SK-N-SH (cell line): ENCODE measurements around the gene MMP21. TPM values are rescaled to one million over a fixed set of nuclear protein-coding genes. Genes with fewer than 3 reads are reported as not detected.

ENCODE experiments used
- CTCF ChIA-PET: fragments of 300-600, 350-600 bp; formaldehyde crosslinking; extraction: SDS; loops from one replicate; lab custom pipeline; 2021; lab: Yijun Ruan, JAX
- POLR2A ChIA-PET: fragments of 350-600 bp; sonication (Branson Sonifier 250); formaldehyde crosslinking; extraction: SDS; loops from one replicate; lab custom pipeline; 2020; ENCODE audit warnings: antibody characterized with exemption, inconsistent platforms; lab: Yijun Ruan, JAX
- DNase-seq: peaks from one replicate; pipeline ENCODE4 v3.0.0; 2012
- H2AFZ ChIP-seq: fragments of 200-600 bp; sonication (generic); 2 replicates; pipeline ENCODE4 v1.8.1; 2016; ENCODE audit warnings: antibody characterized with exemption, mild to moderate bottlenecking, low read depth
- H3F3A ChIP-seq: fragments of 200-600 bp; sonication (generic); replicated peaks from 2 replicates; pipeline ENCODE3; 2016; ENCODE audit warnings: antibody characterized with exemption, mild to moderate bottlenecking; ENCODE audit not compliant: insufficient read depth
- H3K27ac ChIP-seq, 2 experiments: fragments of 200-500 bp in 1 of 2; fragments of 200-600 bp in 1 of 2; sonication (Bioruptor generic) in 1 of 2; sonication (generic), shearing (Covaris generic) in 1 of 2; 2 replicates each; pipeline versions ENCODE4 v1.5.1 to v1.6.1; 2014 to 2016; ENCODE audit warnings: low read depth in 2 of 2, inconsistent platforms in 1 of 2, low read length in 1 of 2, mild to moderate bottlenecking in 1 of 2, mixed read lengths in 1 of 2
- H3K27me3 ChIP-seq: fragments of 200-600 bp; sonication (generic), shearing (Covaris generic); 2 replicates; pipeline ENCODE4 v1.6.1; 2016; ENCODE audit warnings: mixed run types; ENCODE audit not compliant: insufficient read depth
- H3K36me3 ChIP-seq, 2 experiments: fragments of 200-500 bp in 1 of 2; fragments of 200-600 bp in 1 of 2; sonication (Bioruptor generic) in 1 of 2; sonication (generic) in 1 of 2; replicated peaks in 1 of 2; 2 replicates each; pipeline versions ENCODE3 to v1.5.1; 2014 to 2016; ENCODE audit warnings: low read length in 1 of 2, mild to moderate bottlenecking in 1 of 2; ENCODE audit not compliant: insufficient read depth in 2 of 2, control insufficient read depth in 1 of 2
- H3K4me1 ChIP-seq, 2 experiments: fragments of 200-500 bp in 1 of 2; fragments of 200-600 bp in 1 of 2; sonication (Bioruptor generic) in 1 of 2; sonication (generic), shearing (Covaris generic) in 1 of 2; 2 replicates each; pipeline versions ENCODE4 v1.5.1 to v1.6.1; 2014 to 2016; ENCODE audit warnings: low read depth in 1 of 2, low read length in 1 of 2, mixed run types in 1 of 2; ENCODE audit not compliant: insufficient read depth in 2 of 2, control insufficient read depth in 1 of 2
- H3K4me2 ChIP-seq: fragments of 200-600 bp; sonication (generic), shearing (Covaris generic); 2 replicates; pipeline ENCODE4 v1.6.1; 2017; ENCODE audit warnings: mixed run types
- H3K4me3 ChIP-seq, 2 experiments: fragments of 200-500 bp in 1 of 2; fragments of 200-600 bp in 1 of 2; sonication (Bioruptor generic) in 1 of 2; sonication (generic), shearing (Covaris generic) in 1 of 2; 2 replicates each; pipeline versions ENCODE4 v1.5.1 to v1.8.1; 2014 to 2016; ENCODE audit warnings: low read depth in 2 of 2, inconsistent platforms in 1 of 2, low read length in 1 of 2, mild to moderate bottlenecking in 1 of 2, mixed read lengths in 1 of 2, moderate library complexity in 1 of 2
- H3K79me2 ChIP-seq: fragments of 200-600 bp; sonication (generic); 2 replicates; pipeline ENCODE4 v1.8.1; 2017; ENCODE audit warnings: mild to moderate bottlenecking; ENCODE audit not compliant: insufficient read depth
- H3K9ac ChIP-seq: fragments of 200-600 bp; sonication (generic); 2 replicates; pipeline ENCODE4 v1.6.1; 2017; ENCODE audit warnings: mixed run types
- H3K9me2 ChIP-seq: fragments of 200-600 bp; sonication (generic); 2 replicates; pipeline ENCODE4 v1.6.1; 2017; ENCODE audit warnings: mixed run types
- H3K9me3 ChIP-seq: fragments of 200-600 bp; sonication (generic); 2 replicates; pipeline ENCODE4 v1.6.1; 2017; ENCODE audit warnings: mixed run types, mild to moderate bottlenecking, moderate library complexity
- H4K20me1 ChIP-seq: fragments of 200-600 bp; sonication (generic); 2 replicates; pipeline ENCODE4 v1.6.1; 2017; ENCODE audit warnings: mild to moderate bottlenecking, mixed run types; ENCODE audit not compliant: insufficient read depth
- ELF1 ChIP-seq: IDR thresholded peaks from 2 replicates; pipeline ENCODE4 v1.4.0; 2012
- EZH2phosphoT487 ChIP-seq: fragments of 200-600 bp; sonication (generic); IDR thresholded peaks from 2 replicates; pipeline ENCODE4 v1.6.1; 2017; ENCODE audit warnings: low read depth, mixed run types, mild to moderate bottlenecking, antibody characterized with exemption, moderate library complexity, borderline replicate concordance
- FOXJ3 ChIP-seq: sonication (generic); formaldehyde crosslinking; IDR thresholded peaks from 2 replicates; pipeline ENCODE4 v1.5.1; 2020; ENCODE audit warnings: mild to moderate bottlenecking, missing genetic modification reagents
- FOXM1 ChIP-seq: IDR thresholded peaks from 2 replicates; pipeline ENCODE4 v1.4.0; 2012; ENCODE audit warnings: low read depth, mild to moderate bottlenecking
- GABPA ChIP-seq: IDR thresholded peaks from 2 replicates; pipeline ENCODE4 v1.4.0; 2012; ENCODE audit warnings: low read depth, mild to moderate bottlenecking
- GATA2 ChIP-seq: sonication (generic); formaldehyde crosslinking; IDR thresholded peaks from 2 replicates; pipeline ENCODE4 v1.5.0; 2020; ENCODE audit warnings: mild to moderate bottlenecking, missing genetic modification reagents
- JUND ChIP-seq: IDR thresholded peaks from 2 replicates; pipeline ENCODE4 v1.4.0; 2012
- MXI1 ChIP-seq: IDR thresholded peaks from 2 replicates; pipeline ENCODE4 v1.6.1; 2012; ENCODE audit warnings: mild to moderate bottlenecking, low read depth, low read length, improper control_type of control experiment
- POLR2AphosphoS5 ChIP-seq: IDR thresholded peaks from 2 replicates; pipeline ENCODE4 v1.6.1; 2012; ENCODE audit warnings: low read depth, low read length
- RAD21 ChIP-seq: IDR thresholded peaks from 2 replicates; pipeline ENCODE4 v1.6.1; 2012; ENCODE audit warnings: mild to moderate bottlenecking, low read length
- RXRA ChIP-seq: IDR thresholded peaks from 2 replicates; pipeline ENCODE4 v1.4.0; 2012; ENCODE audit warnings: low read depth, mild to moderate bottlenecking, borderline replicate concordance
- SIN3A ChIP-seq: IDR thresholded peaks from 2 replicates; pipeline ENCODE4 v1.6.1; 2012; ENCODE audit warnings: low read depth, mild to moderate bottlenecking, low read length, moderate library complexity, borderline replicate concordance
- SMC3 ChIP-seq: IDR thresholded peaks from 2 replicates; pipeline ENCODE4 v1.6.1; 2012; ENCODE audit warnings: low read depth, low read length, improper control_type of control experiment
- TAF1 ChIP-seq: IDR thresholded peaks from 2 replicates; pipeline ENCODE4 v1.6.1; 2012; ENCODE audit warnings: low read depth, mild to moderate bottlenecking, low read length, moderate library complexity, borderline replicate concordance
- TEAD4 ChIP-seq: IDR thresholded peaks from 2 replicates; pipeline ENCODE4 v1.4.0; 2012; ENCODE audit warnings: mild to moderate bottlenecking, borderline replicate concordance; ENCODE audit not compliant: insufficient read depth
- WGBS: methylation state at CpG from one replicate; pipeline ENCODE4 v1.1.6; 2017; ENCODE audit warnings: low lambda C conversion rate; 5-methylcytosine and 5-hydroxymethylcytosine counted together
- polyA plus RNA-seq, 3 experiments: library from polyadenylated mRNA; depleted of rRNA; stranded (reverse); fragments of >200 nt; gene quantifications; 2 replicates each; pipeline ENCODE4 v1.2.3, GENCODE V29; 2012
- TF ChIP-seq, protein P1 (sequence below): fragments of 200-600 bp; sonication (generic); IDR thresholded peaks from 2 replicates; pipeline ENCODE4 v1.6.1; 2017; ENCODE audit warnings: antibody characterized with exemption, mild to moderate bottlenecking, moderate library complexity
- TF ChIP-seq, protein P2 (sequence below): fragments of 150-350 bp; IDR thresholded peaks from 2 replicates; pipeline ENCODE4 v1.6.1; 2017; ENCODE audit warnings: antibody characterized with exemption, low read length, low read depth, borderline replicate concordance
- TF ChIP-seq, protein P3 (sequence below): IDR thresholded peaks from 2 replicates; pipeline ENCODE4 v1.4.0; 2012; ENCODE audit warnings: low read depth, borderline replicate concordance
- TF ChIP-seq, protein P4 (sequence below): IDR thresholded peaks from 2 replicates; pipeline ENCODE4; 2012

Gene MMP21
- polyA plus RNA-seq, 1 of the 3 experiments (the other 2 are of a cell fraction): 0.02 TPM

DNA sequence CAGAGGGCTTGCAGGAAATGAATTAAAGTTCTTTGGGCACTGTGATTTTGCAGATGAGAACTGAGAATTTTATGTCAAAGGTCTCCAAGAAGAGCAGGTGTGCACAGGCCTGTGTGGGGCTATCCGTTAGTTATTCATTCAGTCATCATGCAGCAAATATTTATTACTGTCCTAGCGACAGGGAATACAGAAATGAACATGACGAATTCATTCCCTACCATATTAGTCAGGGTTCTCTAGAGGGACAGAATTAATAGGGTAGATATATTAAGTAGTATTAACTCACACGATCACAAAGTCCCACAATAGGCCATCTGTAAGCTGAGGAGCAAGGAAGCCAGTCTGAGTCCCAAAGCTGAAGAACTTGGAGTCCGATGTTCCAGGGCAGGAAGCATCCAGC lies 2.9 kb upstream of the MMP21 start:
- H3K9ac ChIP-seq: no peak overlapping the region
- no peaks in the 10 kb centered on the region for H3K9me3 ChIP-seq
- H3K4me3 ChIP-seq: no peak overlapping the region
- no peak for DNase-seq
- no peaks in the 10 kb centered on the region for H3K36me3 ChIP-seq
- CTCF ChIA-PET: no interaction called here
- no peak overlapping the region for H2AFZ ChIP-seq
- H3F3A ChIP-seq: no peaks in the 10 kb centered on the region
- H4K20me1 ChIP-seq: no peaks in the 10 kb centered on the region
- TF ChIP-seq, protein P1, sequence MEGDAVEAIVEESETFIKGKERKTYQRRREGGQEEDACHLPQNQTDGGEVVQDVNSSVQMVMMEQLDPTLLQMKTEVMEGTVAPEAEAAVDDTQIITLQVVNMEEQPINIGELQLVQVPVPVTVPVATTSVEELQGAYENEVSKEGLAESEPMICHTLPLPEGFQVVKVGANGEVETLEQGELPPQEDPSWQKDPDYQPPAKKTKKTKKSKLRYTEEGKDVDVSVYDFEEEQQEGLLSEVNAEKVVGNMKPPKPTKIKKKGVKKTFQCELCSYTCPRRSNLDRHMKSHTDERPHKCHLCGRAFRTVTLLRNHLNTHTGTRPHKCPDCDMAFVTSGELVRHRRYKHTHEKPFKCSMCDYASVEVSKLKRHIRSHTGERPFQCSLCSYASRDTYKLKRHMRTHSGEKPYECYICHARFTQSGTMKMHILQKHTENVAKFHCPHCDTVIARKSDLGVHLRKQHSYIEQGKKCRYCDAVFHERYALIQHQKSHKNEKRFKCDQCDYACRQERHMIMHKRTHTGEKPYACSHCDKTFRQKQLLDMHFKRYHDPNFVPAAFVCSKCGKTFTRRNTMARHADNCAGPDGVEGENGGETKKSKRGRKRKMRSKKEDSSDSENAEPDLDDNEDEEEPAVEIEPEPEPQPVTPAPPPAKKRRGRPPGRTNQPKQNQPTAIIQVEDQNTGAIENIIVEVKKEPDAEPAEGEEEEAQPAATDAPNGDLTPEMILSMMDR: no peak
- TF ChIP-seq TEAD4: no peak
- TF ChIP-seq EZH2phosphoT487: no peak
- TF ChIP-seq JUND: no peak
- no peak for TF ChIP-seq TAF1
- no peak for TF ChIP-seq SMC3
- TF ChIP-seq POLR2AphosphoS5: no peak
- TF ChIP-seq GABPA: no peak
- TF ChIP-seq FOXJ3 (CRISPR knock-in tag): no peak
- TF ChIP-seq MXI1: no peak
- TF ChIP-seq SIN3A: no peak
- TF ChIP-seq ELF1: no peak
- TF ChIP-seq, protein P2, sequence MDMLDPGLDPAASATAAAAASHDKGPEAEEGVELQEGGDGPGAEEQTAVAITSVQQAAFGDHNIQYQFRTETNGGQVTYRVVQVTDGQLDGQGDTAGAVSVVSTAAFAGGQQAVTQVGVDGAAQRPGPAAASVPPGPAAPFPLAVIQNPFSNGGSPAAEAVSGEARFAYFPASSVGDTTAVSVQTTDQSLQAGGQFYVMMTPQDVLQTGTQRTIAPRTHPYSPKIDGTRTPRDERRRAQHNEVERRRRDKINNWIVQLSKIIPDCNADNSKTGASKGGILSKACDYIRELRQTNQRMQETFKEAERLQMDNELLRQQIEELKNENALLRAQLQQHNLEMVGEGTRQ: no peak
- TF ChIP-seq, protein P3, sequence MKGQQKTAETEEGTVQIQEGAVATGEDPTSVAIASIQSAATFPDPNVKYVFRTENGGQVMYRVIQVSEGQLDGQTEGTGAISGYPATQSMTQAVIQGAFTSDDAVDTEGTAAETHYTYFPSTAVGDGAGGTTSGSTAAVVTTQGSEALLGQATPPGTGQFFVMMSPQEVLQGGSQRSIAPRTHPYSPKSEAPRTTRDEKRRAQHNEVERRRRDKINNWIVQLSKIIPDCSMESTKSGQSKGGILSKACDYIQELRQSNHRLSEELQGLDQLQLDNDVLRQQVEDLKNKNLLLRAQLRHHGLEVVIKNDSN: no peak
- no peak for TF ChIP-seq GATA2
- TF ChIP-seq RAD21: no peak
- TF ChIP-seq, protein P4, sequence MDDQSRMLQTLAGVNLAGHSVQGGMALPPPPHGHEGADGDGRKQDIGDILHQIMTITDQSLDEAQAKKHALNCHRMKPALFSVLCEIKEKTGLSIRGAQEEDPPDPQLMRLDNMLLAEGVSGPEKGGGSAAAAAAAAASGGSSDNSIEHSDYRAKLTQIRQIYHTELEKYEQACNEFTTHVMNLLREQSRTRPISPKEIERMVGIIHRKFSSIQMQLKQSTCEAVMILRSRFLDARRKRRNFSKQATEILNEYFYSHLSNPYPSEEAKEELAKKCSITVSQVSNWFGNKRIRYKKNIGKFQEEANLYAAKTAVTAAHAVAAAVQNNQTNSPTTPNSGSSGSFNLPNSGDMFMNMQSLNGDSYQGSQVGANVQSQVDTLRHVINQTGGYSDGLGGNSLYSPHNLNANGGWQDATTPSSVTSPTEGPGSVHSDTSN: no peak
- TF ChIP-seq RXRA: no peak
- TF ChIP-seq FOXM1: no peak
- no peak overlapping the region for H3K27ac ChIP-seq
- no peaks in the 10 kb centered on the region for H3K79me2 ChIP-seq
- H3K9me2 ChIP-seq: no peaks in the 10 kb centered on the region
- POLR2A ChIA-PET: no interaction called here
- no peak overlapping the region for H3K4me2 ChIP-seq
- H3K4me1 ChIP-seq: no peaks in the 10 kb centered on the region
- 56% methylated on average over 5 of the region's 5 CpGs for WGBS
- no peaks in the 10 kb centered on the region for H3K27me3 ChIP-seq
